Gastroesophageal sphincter (tissue), 4 donors: ENCODE data around the gene PTPRU. TPM values are rescaled to one million over a fixed set of nuclear protein-coding genes. Genes with fewer than 3 reads are reported as not detected.

Source experiments
- ATAC-seq: fragments of 150-250 bp; one replicate; pipeline ENCODE4 v1.9.1; 2016; ENCODE audit warnings: mild to moderate bottlenecking, moderate library complexity
- H3K27ac ChIP-seq, 4 donors: fragments of 200-600 bp; sonication (generic) in 3 of 4; 1 replicate in 3 of 4; 2 replicates in 1 of 4; pipeline ENCODE4 v1.5.1; 2016 to 2019
- H3K27me3 ChIP-seq: fragments of 200-600 bp; sonication (generic); one replicate; pipeline ENCODE4 v1.5.1; 2019
- H3K36me3 ChIP-seq, 2 donors: fragments of 200-600 bp; sonication (generic); one replicate each; pipeline ENCODE4 v1.5.1; 2019; ENCODE audit warnings: control low read depth in 1 of 2
- H3K4me1 ChIP-seq, 3 donors: fragments of 200-600 bp; sonication (generic); 1 replicate in 2 of 3; 2 replicates in 1 of 3; pipeline ENCODE4 v1.5.1; 2016 to 2019; ENCODE audit warnings: control low read depth in 2 of 3
- H3K4me3 ChIP-seq, 2 donors: fragments of 200-600 bp; sonication (generic); one replicate each; pipeline ENCODE4 v1.5.1; 2019; ENCODE audit warnings: mild to moderate bottlenecking in 1 of 2, moderate library complexity in 1 of 2
- H3K9me3 ChIP-seq, 3 donors: fragments of 200-600 bp; sonication (generic); one replicate each; pipeline ENCODE4 v1.5.1; 2017 to 2019; ENCODE audit warnings: control low read depth in 2 of 3
- EP300 ChIP-seq: sonication (generic); formaldehyde crosslinking; IDR thresholded peaks from one replicate; pipeline ENCODE4 v1.6.1; 2017; ENCODE audit warnings: antibody characterized with exemption, mild to moderate bottlenecking
- POLR2A ChIP-seq, 2 donors: fragments of 450-650 bp; IDR thresholded peaks; one replicate each; pipeline ENCODE4 v1.6.1; 2017; ENCODE audit warnings: antibody characterized with exemption in 2 of 2, mild to moderate bottlenecking in 2 of 2, moderate library complexity in 1 of 2
- POLR2AphosphoS5 ChIP-seq: sonication (generic); formaldehyde crosslinking; IDR thresholded peaks from one replicate; pipeline ENCODE4 v1.6.1; 2017; ENCODE audit warnings: antibody characterized with exemption
- WGBS, 2 donors: methylation state at CpG; one replicate each; pipeline ENCODE4 v1.1.5; 2018; ENCODE audit warnings: low coverage in 1 of 2; 5-methylcytosine and 5-hydroxymethylcytosine counted together
- total RNA-seq, 4 donors: library from RNA; depleted of rRNA; stranded (reverse); fragments of >200 nt; gene quantifications; one replicate each; pipeline ENCODE4 v1.1.0, GENCODE V29; 2016
- TF ChIP-seq, protein P1 (sequence below), 4 experiments: fragments of 200-600 bp in 2 of 4; fragments of 450-650 bp in 2 of 4; sonication (generic) in 1 of 4; IDR thresholded peaks; one replicate each; pipeline ENCODE4 v1.5.1; 2017 to 2019; ENCODE audit warnings: antibody characterized with exemption in 4 of 4, mild to moderate bottlenecking in 2 of 4, moderate library complexity in 2 of 4

Gene PTPRU
- total RNA-seq, 4 donors from 2014 or later = 11.1 to 30.5 (median 23.7) TPM

DNA sequence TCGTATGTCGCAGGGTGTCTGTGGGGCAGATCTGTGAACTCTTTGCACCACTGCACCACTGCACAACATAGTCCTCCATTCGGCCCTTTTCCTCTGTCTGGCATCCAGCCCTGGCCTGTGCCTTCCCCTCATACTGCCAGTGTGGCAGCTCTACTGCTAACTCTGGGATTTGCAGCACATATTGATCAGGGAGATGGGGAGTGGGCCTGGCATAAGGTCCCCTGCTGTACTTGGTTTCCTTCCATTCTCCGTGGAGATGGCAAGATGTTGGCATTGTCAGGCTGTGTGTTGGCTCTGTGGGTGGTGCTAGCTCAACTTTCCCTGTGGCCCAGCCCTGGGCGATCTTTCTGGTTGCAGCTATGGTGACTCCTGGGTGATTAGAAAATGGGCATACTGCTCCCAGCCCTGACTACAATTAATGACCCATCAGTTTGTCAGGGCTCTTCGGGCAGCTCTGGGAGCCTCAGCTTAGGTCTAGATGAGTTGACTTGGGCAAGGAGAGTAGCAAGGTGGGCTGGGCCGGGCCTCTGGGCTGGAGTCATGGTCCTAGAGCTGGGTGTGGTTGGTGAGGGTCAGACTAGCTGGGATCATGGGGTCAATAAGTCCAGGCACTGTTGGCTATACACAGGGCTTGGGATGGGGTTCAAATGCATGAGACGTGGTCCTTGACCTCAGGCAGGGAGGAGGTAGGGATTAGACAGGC is 11.4 kb downstream of the PTPRU start:
- WGBS, 2 donors = 86 to 100% methylated on average over 3 to 4 of the region's 8 CpGs
- no peak overlapping the region for H3K27ac ChIP-seq
- H3K36me3 ChIP-seq = no peaks in the 10 kb centered on the region
- H3K4me3 ChIP-seq = no peak overlapping the region
- peaks cover 4% of the 10 kb centered on the region for H3K27me3 ChIP-seq
- no peaks in the 10 kb centered on the region for H3K4me1 ChIP-seq
- no peak for TF ChIP-seq EP300
- TF ChIP-seq POLR2A (IDR thresholded peaks at IDR 0.05) = no peak
- TF ChIP-seq POLR2AphosphoS5 = no peak
- TF ChIP-seq, protein P1, sequence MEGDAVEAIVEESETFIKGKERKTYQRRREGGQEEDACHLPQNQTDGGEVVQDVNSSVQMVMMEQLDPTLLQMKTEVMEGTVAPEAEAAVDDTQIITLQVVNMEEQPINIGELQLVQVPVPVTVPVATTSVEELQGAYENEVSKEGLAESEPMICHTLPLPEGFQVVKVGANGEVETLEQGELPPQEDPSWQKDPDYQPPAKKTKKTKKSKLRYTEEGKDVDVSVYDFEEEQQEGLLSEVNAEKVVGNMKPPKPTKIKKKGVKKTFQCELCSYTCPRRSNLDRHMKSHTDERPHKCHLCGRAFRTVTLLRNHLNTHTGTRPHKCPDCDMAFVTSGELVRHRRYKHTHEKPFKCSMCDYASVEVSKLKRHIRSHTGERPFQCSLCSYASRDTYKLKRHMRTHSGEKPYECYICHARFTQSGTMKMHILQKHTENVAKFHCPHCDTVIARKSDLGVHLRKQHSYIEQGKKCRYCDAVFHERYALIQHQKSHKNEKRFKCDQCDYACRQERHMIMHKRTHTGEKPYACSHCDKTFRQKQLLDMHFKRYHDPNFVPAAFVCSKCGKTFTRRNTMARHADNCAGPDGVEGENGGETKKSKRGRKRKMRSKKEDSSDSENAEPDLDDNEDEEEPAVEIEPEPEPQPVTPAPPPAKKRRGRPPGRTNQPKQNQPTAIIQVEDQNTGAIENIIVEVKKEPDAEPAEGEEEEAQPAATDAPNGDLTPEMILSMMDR (IDR thresholded peaks at IDR 0.05) = no peak
- H3K9me3 ChIP-seq = no peaks in the 10 kb centered on the region
- no peak for ATAC-seq

- Histone ChIP-seq H3K27ac (no peak overlapping the region), H3K27me3 (peaks cover 4% of the 10 kb centered on the region), H3K36me3 (no peaks in the 10 kb centered on the region), H3K4me3 (no peak overlapping the region), H3K4me1 (no peaks in the 10 kb centered on the region), H3K9me3 (no peaks in the 10 kb centered on the region)
- TF ChIP-seq EP300 (no peak), POLR2A (IDR thresholded peaks at IDR 0.05) (no peak), POLR2AphosphoS5 (no peak)
- TF ChIP-seq, protein P1 (IDR thresholded peaks at IDR 0.05) = no peak
- no peak for ATAC-seq
- WGBS, 2 donors = 80 to 89% methylated on average over 1 to 2 of the region's 2 CpGs
Observed at GRCh38 chr1:29248409-29248808, 12.1 kb downstream of the PTPRU start.

DNA sequence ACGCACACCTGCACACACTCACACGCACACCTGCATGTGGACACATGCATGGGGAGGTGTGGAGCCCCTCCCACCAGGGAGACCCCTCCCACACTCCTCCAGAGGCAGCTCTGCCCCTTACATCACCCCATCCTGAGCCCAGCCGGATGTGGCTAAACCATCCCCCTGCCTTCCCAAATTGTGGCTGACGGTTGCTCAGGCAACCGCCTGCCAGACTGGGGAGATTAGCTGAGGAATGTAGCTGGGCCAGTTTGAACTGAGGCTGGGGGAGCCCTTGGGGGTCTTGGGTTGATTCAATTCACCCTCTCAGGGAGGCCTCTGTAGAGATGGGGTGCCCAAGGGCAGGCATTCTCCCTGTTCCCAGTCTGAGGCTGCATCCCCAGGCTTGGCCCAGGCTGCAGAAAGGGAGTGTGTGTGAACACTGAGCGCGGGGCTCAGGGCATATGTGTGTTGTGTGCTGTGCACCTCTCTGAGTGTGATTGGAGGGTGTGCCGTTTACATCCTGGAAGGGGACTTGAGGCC is 12.9 kb downstream of the PTPRU start:
- H3K9me3 ChIP-seq = no peaks in the 10 kb centered on the region
- TF ChIP-seq, protein P1 (IDR thresholded peaks at IDR 0.05) = no peak
- TF ChIP-seq EP300 = no peak
- no peak overlapping the region for H3K27ac ChIP-seq
- no peak for ATAC-seq
- no peaks in the 10 kb centered on the region for H3K4me1 ChIP-seq
- peaks cover 4% of the 10 kb centered on the region for H3K27me3 ChIP-seq
- H3K4me3 ChIP-seq = no peak overlapping the region
- no peaks in the 10 kb centered on the region for H3K36me3 ChIP-seq
- WGBS, 2 donors = 68% methylated on average over 3 of the region's 8 CpGs; no CpG with 5 or more reads in 1 of the 2 donors

DNA sequence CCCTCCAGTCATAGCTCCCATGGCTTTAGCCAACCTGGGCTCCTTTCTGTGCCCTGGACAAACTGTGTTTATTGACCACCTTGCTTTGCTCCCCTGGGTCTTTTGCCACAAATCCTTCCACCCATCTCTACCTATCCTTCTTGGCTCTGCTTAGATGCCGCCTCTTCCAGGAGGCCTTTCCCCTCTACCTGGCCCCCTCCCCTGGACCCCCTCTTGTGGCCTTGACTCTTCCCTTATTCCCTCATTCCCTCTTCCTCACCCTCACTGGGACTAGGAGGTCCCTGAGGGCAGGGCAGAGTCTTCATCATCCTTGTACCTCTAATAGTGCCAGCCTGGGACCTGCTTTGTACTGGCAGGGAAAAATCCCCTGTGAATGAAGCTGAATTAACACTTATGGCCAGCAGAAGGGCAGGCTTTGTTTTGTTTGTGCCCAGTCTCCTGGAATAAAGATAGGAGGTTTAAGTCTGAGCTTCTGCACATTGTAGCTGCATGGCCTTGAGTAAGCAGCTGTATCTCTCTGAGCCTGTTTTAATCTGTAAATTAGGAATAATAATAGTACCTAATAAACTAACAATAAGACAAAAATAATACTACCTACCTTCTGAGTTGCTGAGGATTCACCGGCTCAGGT is 13.7 kb downstream of the PTPRU start:
- no peak for ATAC-seq
- H3K4me3 ChIP-seq = no peak overlapping the region
- no peaks in the 10 kb centered on the region for H3K4me1 ChIP-seq
- no peak overlapping the region for H3K27ac ChIP-seq
- no peaks in the 10 kb centered on the region for H3K9me3 ChIP-seq
- no peak for TF ChIP-seq POLR2A (IDR thresholded peaks at IDR 0.05)
- no peak for TF ChIP-seq EP300
- TF ChIP-seq, protein P1 (IDR thresholded peaks at IDR 0.05) = no peak
- no peak for TF ChIP-seq POLR2AphosphoS5
- 100% methylated on average over 2 of the region's 2 CpGs for WGBS, 2 donors
- H3K27me3 ChIP-seq = peaks cover 4% of the 10 kb centered on the region
- no peaks in the 10 kb centered on the region for H3K36me3 ChIP-seq
